NCI-H345 (cell line): ENCODE data around the gene RGS12.

Experiments
- DNase-seq: peaks from one replicate; lab custom pipeline; 2025; lab: John Stamatoyannopoulos, UW

RGS12 gene

DNA sequence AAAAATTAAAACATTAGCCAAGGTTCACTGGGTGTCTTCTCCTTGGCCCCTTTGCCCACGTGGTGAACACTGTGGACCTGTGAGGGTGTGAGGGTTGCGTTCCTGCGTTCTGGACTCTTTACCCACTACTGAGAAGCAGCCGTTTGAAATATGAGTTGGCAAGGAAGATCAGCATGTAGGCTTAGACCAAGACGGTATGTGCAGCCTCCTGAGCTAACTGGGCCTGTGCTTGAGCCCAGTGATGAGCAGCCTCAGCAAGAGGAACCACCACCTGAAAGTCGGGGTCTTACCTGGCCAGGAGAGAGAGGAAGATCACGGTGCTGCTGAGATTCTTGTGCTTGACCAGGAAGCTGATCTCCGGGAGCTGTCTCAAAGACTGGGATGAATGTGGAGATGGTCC is 19.5 kb downstream of the RGS12 start:
- no peak for DNase-seq

DNA sequence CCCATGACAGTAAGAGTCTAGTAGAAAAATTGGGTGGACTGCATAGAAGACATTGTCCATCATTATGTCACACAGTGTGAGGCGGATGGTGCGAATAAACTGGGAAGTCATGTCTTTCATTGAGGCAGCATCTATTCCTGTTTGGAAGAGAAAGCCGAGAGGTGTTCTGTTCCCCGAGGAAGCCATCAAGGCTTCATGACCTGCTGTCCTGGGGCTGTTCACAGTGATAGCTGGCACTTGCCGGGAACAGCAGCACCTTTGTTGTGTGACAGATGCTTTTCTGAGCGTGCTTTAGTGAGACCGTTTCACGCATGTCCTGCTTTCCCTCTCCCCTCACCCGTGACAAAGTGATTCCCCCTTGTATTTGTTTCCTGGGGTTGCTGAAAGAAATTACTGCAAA is 20.3 kb downstream of the RGS12 start:
- no peak for DNase-seq

DNA sequence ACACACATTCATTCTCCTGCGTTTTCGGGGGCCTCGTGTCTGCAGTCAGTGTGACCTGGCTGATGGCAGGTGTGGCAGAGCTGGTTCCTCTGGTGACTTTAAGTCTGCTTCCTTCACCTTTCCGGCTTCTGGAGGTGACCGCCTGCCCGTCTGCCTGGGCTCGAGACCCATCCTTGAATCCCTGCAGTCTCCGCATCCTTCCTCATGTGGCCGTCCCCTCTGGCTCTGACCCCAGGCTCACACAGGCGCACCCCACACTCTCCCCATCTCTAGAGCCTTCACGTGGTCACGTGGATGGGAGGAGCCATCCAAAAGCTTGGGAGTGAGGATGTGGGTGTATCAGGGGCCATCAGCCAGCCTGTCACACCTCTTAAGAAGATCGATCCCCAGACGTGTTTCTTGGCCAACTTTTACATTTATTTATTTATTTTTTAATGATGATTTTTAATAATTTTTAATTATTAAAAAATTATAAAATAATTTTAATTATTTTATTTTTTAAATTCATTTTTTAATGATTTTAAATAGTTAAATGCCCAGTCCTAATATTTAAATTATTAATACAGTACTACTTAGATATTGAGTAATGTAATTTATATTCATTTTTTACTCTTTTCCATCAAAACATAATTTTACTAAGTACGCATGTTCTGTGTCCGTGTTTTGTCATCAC is 20.9 kb downstream of the RGS12 start:
- no peak for DNase-seq

DNA sequence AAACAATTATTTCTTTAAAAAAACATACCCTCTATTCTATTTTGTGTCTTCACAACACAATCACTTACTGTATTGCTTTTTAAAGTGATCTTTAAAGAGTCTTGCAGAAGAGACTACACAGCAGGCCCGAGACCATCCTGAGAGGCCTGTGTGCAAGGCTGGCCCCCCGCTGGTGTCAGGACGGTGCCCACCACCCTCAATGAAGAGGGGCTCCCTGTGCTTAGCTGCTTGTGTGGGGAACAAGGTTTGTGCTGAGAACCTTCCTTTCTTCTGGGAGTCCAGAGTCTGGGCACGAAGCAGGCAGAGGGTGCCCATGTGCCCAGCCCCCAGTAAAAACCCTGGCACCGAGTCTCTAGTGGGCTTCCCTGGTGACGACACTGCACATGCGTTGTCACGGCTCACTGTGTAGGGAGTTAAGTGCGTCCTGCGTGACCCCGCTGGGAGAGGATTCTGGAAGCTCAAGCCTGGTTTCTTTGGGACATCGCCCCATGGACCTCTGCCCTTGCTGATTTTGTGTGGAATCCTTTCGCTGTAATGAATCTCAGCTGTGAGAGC is 22.0 kb downstream of the RGS12 start:
- no peak for DNase-seq

DNA sequence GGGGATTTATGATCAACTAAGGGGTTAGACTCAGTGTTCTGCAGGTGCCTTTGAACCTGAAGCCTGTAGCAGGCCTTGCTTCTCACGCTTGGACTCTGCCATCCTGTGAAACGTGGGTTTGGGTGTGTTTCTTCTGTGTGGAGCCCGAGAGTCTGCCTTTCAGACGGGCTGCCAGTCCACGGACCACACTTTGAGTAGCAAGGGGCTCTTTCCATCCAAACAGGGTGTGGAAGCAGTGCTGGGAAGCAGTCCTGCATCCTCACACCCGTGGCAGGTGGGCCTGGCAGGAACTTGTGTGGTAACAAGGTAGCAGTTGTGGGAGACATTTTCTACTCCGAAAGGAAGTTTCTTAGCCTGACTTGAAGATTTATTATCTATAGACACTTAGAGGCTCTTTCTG is 22.7 kb downstream of the RGS12 start:
- DNase-seq, result no peak

DNA sequence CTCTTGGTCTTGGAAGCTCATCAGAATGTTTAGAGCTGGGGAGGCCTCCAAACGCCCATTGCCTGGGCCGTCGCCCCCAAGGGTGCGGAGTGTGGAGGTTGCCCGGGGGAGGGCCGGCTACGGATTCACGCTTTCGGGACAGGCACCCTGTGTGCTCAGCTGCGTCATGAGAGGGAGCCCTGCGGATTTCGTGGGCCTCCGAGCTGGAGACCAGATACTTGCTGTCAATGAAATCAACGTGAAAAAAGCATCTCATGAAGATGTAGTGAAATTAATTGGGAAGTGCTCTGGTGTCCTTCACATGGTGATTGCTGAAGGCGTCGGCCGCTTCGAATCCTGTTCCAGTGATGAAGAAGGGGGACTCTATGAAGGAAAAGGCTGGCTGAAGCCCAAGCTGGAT is 23.3 kb downstream of the RGS12 start:
- no peak for DNase-seq

DNA sequence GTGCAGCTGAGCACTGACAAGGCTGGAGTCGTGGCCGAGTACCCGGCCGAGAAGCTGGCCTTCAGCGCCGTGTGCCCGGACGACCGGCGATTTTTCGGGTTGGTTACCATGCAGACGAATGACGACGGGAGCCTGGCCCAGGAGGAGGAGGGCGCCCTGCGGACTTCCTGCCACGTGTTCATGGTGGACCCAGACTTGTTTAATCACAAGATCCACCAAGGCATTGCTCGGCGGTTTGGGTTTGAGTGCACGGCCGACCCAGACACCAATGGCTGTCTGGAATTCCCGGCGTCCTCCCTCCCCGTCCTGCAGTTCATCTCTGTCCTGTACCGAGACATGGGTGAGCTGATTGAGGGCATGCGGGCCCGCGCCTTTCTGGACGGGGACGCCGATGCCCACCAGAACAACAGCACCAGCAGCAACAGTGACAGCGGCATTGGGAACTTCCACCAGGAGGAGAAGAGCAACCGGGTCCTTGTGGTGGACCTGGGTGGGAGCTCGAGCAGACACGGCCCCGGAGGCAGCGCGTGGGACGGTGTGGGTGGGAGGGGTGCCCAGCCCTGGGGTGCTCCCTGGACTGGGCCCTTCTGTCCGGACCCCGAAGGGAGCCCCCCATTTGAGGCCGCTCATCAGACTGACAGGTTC is 24.3 kb downstream of the RGS12 start:
- DNase-seq, result no peak

DNA sequence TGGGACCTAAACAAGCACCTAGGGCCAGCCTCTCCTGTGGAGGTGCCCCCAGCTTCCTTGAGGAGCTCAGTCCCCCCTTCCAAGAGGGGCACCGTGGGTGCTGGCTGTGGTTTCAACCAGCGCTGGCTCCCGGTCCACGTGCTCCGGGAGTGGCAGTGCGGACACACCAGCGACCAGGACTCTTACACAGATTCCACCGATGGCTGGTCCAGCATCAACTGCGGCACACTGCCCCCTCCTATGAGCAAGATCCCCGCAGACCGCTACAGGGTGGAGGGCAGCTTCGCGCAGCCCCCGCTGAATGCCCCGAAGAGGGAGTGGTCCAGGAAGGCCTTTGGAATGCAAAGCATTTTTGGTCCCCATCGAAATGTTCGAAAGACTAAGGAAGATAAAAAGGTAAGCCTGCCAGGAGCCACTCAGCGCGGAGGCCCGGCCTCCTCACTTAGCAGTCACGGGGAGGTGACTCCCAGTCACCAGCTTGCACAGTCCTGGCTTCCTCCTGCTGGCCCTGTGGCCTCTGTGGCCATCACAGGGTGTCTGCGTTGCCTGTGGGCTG is 24.9 kb downstream of the RGS12 start:
- DNase-seq, result no peak

DNA sequence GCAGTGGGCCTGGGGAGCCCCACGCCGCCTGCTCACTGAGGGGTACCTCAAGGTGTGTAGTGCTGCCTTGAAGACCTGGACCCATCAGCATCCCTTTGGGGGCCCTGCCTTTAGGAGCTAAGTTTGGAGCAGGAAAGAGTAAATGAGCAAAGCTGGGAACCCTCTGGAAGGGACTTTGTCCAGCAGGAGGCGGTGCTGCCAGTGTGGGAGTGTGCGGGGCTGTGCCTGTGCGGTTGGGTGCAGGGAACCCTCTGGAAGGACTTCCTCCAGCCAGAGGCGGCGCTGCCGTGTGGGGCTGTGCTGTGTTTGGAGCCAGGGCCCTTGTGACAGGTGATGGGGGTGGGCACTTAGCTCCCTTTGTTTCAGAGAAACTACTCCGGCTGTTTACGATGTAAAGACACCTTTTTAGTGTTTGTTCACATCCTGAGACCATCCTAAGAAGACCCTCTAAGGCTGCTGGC is 25.8 kb downstream of the RGS12 start:
- DNase-seq, result no peak

DNA sequence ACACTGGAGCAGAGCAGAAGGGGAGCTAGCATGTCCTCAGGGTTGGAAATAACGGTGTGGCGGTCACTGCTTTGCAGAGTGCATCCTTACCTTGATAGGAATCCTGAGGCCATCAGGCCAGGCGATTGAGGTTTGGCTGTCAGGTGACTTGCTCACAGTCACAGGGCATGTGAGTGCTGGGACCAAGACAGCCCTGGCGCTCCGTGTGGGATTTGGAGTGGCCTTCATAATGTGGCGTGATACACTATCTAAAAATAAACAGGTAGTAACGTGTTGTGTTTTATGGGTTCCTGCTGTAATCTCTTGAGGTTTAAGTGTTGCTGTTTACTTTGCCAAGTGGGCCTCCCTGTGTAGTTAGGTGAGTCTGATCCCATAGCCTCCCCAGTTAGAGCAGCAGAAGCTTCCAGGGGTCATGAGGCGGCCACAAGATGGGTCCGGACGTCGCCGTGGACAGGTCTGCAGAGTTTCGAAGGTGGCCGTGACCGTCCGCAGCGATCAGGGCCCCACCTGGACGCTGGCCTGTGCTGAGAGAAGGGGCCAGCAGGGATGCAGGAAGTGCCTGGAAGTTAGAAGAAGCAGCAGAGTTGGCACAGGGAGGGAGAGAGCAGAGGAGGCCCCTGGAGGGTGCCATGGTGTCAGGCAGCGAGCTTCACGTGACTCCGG is 27.7 kb downstream of the RGS12 start:
- DNase-seq, result peak; percentile 23

DNA sequence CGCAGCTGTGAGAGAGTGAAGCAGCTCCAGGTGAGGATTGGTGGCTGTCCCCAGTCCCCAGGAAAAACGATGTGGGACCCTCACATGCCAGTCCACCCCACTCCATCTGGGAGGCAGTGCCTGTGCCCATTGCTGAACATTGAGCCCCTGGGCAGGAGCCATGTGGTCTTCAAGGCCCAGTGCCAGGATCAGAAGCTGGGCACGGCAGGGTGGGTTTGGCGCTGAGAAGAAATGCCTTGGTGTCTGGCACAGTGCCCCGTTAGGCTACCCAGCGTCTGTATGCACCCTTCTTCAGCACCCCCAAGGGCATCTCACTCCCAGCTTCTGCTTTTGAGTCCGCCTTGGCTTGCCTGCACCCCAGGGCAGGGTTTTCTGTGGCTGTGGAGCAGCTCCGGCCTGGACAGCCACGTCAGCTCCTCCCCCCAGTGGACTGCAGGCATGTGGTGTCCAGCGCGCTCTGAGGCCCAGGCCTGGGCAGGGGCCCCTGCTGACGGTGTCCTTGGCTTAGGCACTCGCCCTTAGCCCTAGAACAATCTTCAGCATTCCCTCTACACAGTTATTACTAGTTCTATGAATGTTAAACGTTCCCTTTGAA is 28.6 kb downstream of the RGS12 start:
- DNase-seq, result no peak

DNA sequence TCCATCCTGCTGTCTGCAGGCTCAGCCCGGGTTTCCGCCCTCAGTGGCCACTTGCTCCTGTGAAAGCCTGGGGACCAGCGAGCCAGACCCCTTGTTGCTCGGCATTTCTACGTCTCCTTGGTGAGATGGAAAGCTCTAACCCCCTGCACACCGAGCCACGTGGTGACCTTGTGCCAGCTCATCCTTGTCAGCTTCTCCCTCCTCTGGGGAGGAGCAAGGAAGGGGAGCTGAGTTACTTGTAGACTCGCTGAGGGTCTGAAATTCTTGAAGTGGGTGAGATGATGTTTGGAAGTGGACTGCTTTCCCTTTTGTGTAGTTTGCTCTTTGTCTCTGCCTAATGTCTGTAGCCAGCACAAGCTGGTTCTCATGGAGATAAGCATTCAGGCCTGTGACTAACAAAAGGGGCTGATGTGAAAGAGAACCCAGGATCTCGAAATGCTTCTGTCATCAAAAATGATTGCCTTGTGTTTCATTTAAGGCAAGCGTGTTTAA is 29.3 kb downstream of the RGS12 start:
- DNase-seq, result no peak

DNA sequence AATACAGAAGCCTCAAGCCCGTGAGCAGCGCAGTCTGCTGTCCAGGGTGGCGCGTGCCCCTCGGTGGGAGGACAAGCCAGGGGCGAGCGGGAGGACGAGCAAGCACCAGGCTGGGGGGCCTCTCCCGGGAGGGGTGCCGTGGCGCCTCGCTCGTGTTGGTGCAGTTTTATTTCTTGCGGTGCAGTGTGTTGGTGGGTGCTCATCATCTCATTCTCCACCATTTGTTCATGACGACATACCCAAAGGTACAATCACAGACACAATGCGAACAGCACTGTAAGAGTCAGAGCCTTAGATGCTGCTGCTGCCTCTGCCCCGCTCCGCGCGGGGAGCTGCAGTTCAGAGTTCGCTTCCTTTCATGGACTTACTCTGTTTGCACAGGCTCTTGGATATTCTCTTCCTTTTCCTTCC is 30.3 kb downstream of the RGS12 start:
- no peak for DNase-seq

DNA sequence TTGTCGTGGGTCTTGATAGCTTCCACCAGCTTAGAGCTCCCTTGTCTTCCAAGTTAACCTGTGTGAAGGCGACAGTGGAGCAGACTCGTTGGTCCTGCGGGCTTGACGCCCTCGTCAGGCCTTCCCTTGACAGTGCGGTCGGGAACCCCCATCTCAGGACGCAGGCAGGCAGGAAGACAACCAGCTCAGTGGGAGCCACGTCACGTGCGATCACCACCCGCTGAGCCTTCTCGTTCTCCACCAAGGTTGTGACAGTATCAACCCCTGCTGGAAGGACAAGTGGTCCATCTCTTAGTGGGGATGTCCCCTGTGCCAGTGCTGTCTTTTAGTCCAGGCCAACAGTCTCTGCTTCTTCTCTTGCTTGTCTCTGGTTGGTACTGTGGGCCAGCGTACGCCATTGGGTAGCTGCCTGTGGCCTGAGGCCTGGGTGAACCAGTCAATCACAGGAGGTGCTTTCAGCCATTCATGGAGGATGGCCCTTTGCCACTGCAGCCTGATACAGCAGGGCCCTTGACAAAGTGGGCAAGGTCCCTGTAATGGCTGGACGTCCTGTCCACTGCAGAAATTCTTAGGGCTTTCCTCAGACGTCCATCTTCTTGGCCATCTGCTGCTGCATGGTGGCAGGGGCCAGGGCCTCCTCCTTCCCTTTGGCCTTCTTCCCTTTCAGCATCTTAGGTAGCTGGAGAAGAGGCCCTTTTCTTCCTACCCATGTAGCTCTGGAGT is 31.4 kb downstream of the RGS12 start:
- DNase-seq, result no peak

DNA sequence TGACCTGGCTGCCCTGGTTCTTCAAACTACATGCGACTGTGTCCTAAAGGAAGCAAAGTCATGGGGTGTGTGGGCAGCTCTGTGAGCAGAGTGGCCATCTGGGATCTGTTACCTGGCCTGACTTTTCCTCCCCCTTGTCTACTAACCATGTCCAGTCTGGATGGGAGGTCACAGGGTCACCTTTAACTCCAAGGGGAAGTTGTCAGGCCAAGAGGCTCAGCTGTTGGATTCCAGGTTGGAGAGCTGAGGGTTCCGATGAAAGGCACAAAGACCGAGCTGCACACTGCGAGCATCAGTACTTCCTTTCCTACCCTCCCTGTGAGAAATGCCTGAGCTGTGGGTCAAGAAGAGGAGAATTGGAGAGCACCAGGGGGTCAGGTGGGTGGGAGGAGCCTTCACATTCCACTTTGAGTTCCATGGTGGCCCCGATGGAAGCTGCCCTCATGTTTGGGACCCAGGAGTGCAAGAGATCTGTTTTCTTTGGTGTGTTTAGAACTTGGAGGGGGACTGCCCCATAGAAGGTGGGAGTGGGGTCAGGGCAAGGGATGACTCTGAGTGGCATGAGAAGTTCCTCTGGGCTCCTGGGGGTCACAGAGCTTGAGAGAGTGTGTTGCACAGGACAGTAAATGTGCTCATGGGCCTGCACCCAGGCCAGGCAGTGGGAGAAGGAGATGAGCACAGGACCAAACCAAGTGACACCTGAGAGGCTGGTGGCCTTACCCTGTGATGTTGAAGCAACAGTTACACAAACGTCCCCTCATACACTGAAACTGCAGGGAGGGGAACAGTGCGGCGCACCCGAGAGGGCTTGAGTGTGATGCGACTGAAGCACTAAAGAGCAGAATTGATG is 36.2 kb downstream of the RGS12 start:
- no peak for DNase-seq

DNA sequence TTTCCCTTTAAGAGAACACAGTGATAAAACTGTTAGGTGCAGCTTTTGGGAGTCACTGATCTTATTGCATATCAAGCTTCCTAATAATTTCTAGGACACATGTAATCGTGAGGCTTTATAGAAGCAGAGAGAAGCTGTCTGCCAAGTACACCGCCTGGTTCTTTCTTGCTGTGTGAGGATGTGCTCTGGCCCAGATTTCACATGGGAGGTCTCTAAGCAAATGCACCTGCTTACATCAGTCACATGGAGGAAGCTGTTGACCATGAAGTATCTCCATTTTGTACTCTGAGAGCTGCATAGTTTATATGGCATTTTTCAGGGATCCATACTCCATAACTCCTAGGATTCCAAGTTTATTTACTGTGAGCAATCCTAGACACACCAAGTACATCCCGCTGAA is 37.1 kb downstream of the RGS12 start:
- DNase-seq, result no peak

DNA sequence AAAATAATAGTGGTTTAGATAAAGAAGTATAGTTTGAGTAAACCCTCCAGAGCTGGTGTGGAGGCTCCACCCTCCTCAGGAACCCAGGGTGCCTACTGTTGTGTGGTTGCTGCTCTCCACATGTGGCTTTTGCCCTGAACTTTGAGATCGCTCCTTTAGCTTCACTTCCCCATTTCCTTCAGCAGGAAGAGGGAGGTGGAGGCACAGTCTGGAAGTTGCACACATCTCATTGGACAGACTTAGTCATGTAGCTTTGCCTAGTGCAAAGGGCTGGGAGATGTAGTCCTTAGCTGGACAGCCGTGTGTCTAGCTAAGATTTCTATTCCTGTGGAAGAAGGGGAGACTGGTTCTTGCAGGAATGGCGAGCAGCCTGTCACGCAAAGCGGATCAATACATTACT is 37.9 kb downstream of the RGS12 start:
- no peak for DNase-seq

DNA sequence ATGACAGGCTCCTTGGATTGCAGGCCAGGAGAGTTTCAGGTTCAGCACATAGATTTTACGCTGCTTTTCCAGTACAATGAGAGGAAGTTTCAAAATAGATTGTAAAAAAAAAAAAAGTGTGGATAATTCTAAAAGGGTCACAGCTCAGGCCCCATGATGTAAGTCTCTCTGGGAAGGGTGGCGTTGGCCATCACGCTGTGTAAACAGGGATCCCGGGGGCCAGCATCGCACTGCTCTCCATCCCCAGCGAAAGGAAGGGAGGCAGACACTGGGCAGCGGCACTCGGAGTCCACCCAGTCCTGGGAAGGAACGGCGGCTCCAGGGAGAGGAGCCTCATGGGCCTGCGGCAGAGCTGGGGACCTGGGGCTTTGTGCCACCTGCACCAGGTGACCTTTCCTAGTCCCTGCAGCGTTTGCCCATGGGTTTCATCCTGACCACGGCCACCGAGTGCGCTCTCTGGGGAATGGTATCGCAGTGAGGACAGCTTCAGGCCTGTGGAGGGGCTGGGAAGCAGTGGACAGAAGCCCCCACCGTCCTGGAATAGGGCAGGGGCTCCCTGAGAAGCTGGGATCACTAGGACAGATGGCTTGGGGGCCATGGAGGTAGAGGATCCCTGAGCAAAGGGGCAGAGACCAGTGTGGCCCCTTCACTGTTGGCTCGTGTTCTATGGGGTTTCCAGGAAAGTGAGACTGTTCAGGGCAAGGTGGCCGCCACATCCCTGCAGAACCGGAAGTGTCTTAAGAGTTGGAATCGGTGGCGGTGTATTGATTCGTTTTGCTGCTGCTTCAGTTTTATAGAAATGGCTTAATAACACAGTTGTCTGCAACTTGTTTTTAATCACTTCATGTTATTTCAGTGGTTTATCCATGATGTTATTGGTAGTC is 38.9 kb downstream of the RGS12 start:
- DNase-seq, result no peak

DNA sequence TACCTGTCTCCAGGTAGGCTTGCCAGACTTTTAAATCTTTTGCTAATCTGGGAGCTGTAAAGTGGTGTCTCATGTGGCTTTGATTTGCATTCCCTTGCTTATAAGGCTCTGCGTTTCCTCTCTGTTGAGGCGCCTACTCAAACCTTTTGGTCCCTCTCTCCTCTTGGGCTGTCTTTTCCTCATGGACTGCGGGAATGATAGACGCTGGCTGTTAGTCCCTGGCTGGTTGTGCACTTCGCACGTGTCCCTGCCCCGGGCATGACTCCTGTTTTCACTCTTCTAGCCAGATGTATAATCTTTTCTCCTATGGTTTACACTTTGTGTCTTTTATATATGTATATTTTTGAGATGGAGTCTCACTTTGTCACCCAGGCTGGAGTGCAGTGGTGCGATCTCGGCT is 39.7 kb downstream of the RGS12 start:
- no peak for DNase-seq

DNA sequence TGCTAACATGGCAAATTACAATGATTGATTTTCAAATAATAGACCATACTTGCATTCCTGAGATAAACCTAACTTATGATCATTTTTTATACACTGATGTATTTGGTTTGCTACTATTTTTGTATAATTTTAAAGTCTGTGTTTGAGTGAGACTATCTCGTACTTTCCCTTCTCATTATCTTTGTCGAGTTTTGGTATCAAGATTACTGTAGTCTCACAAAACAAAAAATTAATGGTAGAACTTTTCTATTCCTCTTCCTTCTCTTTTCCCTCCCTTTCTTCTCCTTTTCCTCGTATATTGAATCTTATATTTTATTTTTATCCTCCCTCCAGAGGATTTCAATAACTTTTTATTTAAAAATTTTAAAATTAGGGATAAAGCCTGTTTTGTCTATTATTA is 41.5 kb downstream of the RGS12 start:
- DNase-seq, result no peak
